A673 (cell line): ENCODE measurements around the gene FAM228A. TPM values are rescaled to one million over a fixed set of nuclear protein-coding genes. Genes with fewer than 3 reads are reported as not detected.
A peak's percentile ranks its signal among the peaks of the same experiment; 100 is the strongest.
"Not testable (repeated sequence)": the region's sequence is repeated elsewhere in the genome, so short reads cannot be mapped to it uniquely, and the experiment has no call there.

Source experiments
- Bru-seq: library from RNA; stranded (reverse); fragments of 400-500 nt; gene quantifications from one replicate; lab custom pipeline; 2021; lab: Mats Ljungman, UMichigan
- BruChase-seq, 2 experiments: library from RNA; stranded (reverse); fragments of 400-500 nt; gene quantifications; one replicate each; lab custom pipeline; 2021; lab: Mats Ljungman, UMichigan
- BruUV-seq: library from RNA; stranded (reverse); fragments of 400-500 nt; replicated peaks from 2 replicates; lab custom pipeline; 2021; lab: Mats Ljungman, UMichigan
- CTCF ChIA-PET: fragments of 300-600 bp; sonication (Branson Sonifier 250); formaldehyde crosslinking; loops from one replicate; lab custom pipeline; 2022; ENCODE audit warnings: antibody characterized with exemption; lab: Charles Lee
- POLR2A ChIA-PET: fragments of 300-600 bp; sonication (Branson Sonifier 250); formaldehyde crosslinking; loops from one replicate; lab custom pipeline; 2022; ENCODE audit warnings: antibody characterized with exemption; ENCODE audit not compliant: low non-redundant PET; lab: Charles Lee
- DNase-seq: peaks from one replicate; pipeline ENCODE4 v3.0.0-alpha.2; 2015; ENCODE audit warnings: low spot score
- H3K27ac ChIP-seq: fragments of 200-600 bp; sonication (generic); 2 replicates; pipeline ENCODE4 v1.5.1; 2016; ENCODE audit warnings: mixed run types, low read depth, mild to moderate bottlenecking, mixed read lengths, antibody characterized with exemption, low read length; ENCODE audit not compliant: poor library complexity, severe bottlenecking
- H3K27me3 ChIP-seq: fragments of 200-600 bp; sonication (generic); replicated peaks from 2 replicates; pipeline ENCODE4 v1.6.1; 2017; ENCODE audit warnings: mixed run types, low read depth, mild to moderate bottlenecking, mixed read lengths, antibody characterized with exemption, low read length; ENCODE audit not compliant: insufficient read depth, poor library complexity
- H3K36me3 ChIP-seq: fragments of 200-600 bp; sonication (generic); 2 replicates; pipeline ENCODE4 v1.6.1; 2016; ENCODE audit warnings: mixed run types, mild to moderate bottlenecking, mixed read lengths, antibody characterized with exemption, low read length; ENCODE audit not compliant: insufficient read depth, poor library complexity, severe bottlenecking
- H3K4me1 ChIP-seq: fragments of 200-600 bp; sonication (generic); 2 replicates; pipeline ENCODE4 v1.6.1; 2017; ENCODE audit warnings: mixed run types, mild to moderate bottlenecking, mixed read lengths, antibody characterized with exemption, low read length; ENCODE audit not compliant: insufficient read depth, poor library complexity, severe bottlenecking
- H3K4me3 ChIP-seq: fragments of 200-600 bp; sonication (generic); 2 replicates; pipeline ENCODE4 v1.5.1; 2016; ENCODE audit warnings: low read depth, mixed run types, mild to moderate bottlenecking, mixed read lengths, low read length; ENCODE audit not compliant: poor library complexity, severe bottlenecking
- H3K9me3 ChIP-seq: fragments of 200-600 bp; sonication (generic); 2 replicates; pipeline ENCODE4 v1.6.1; 2016; ENCODE audit warnings: mixed run types, low read depth, mild to moderate bottlenecking, mixed read lengths, antibody characterized with exemption, low read length; ENCODE audit not compliant: poor library complexity, severe bottlenecking
- CTCF ChIP-seq: fragments of 300-800, 200-600 bp; sonication (generic); conservative IDR thresholded peaks from 2 replicates; pipeline ENCODE4 v1.5.1; 2017; ENCODE audit warnings: low read depth, mild to moderate bottlenecking, antibody characterized with exemption, low read length, moderate library complexity, mixed read lengths
- EZH2 ChIP-seq: fragments of 200-600 bp; sonication (generic); IDR thresholded peaks from 2 replicates; pipeline ENCODE4 v1.6.1; 2017; ENCODE audit warnings: borderline replicate concordance, low read depth, mild to moderate bottlenecking, mixed read lengths, antibody characterized with exemption, low read length; ENCODE audit not compliant: poor library complexity, severe bottlenecking
- intact Hi-C: fragments of 100-400 bp; cut with micrococcal nuclease; formaldehyde crosslinking; loops from one replicate; pipeline ENCODE4 v1.10.0; 2022; ENCODE audit not compliant: unreplicated experiment
- long read RNA-seq: library from polyadenylated mRNA; stranded (forward); transcript quantifications from one replicate; pipeline ENCODE4 v2.0.0, GENCODE V29; 2022
- total RNA-seq: library from RNA; stranded (reverse); gene quantifications from 2 replicates; pipeline ENCODE4 v1.2.3, GENCODE V29; 2021

FAM228A gene
- 0.17 TPM in 1 of 2 replicates, not detected in the other for total RNA-seq
- percentile 22 among the genes with signal in this experiment for Bru-seq, nascent RNA
- percentile 39 among the genes with signal in this experiment for BruChase-seq, experiment 1, labeled RNA remaining after a 2-hour chase
- BruChase-seq, experiment 2, labeled RNA remaining after a 6-hour chase, result percentile 19 among the genes with signal in this experiment
- long read RNA-seq, result 0 reads

GRCh38 chr2:24174851-24175277 is at the start of gene FAM228A:
Gene FAM228A (plus strand): TSS chr2:24175053. CDS start chr2:24175481, 428 bp downstream.
- H3K27ac ChIP-seq, result no peak within 1 kb of the TSS
- BruUV-seq, result no TSS peak
- H3K36me3 ChIP-seq, result no peaks in the 10 kb centered on the region
- CTCF ChIA-PET, result no interaction called here
- H3K27me3 ChIP-seq, result no peaks in the 10 kb centered on the region
- TF ChIP-seq EZH2 (no peak), CTCF (no peak)
- POLR2A ChIA-PET, result no interaction called here
- intact Hi-C loops, result no loop called here
- H3K4me3 ChIP-seq, result no peak within 1 kb of the TSS
- no peaks in the 10 kb centered on the region for H3K9me3 ChIP-seq
- no peaks in the 10 kb centered on the region for H3K4me1 ChIP-seq
- DNase-seq, result no peak

- BruUV-seq, result no TSS peak
- Histone ChIP-seq H3K4me1 (peaks cover 11% of the 10 kb centered on the region), H3K27ac (no peak overlapping the region), H3K27me3 (no peaks in the 10 kb centered on the region), H3K4me3 (no peak overlapping the region), H3K36me3 (no peaks in the 10 kb centered on the region), H3K9me3 (no peaks in the 10 kb centered on the region)
- CTCF ChIA-PET, result interaction anchor here (0.6 kb wide), 1 partner anchor 741 kb away, joined by 7 read pairs; the partner anchor contains the start of gene KLHL29
- POLR2A ChIA-PET, result no interaction called here
- intact Hi-C loops, result no loop called here
- TF ChIP-seq EZH2 (no peak), CTCF (no peak)
- no peak for DNase-seq
Measured at GRCh38 chr2:24125956-24126355, 48.9 kb upstream of the FAM228A start.

GRCh38 chr2:24132543-24132942 is 42.3 kb upstream of the FAM228A start:
- no peak overlapping the region for H3K4me3 ChIP-seq
- intact Hi-C loops, result no loop called here
- DNase-seq, result no peak
- ChIA-PET CTCF (no interaction called here), POLR2A (no interaction called here)
- BruUV-seq, result no TSS peak
- no peaks in the 10 kb centered on the region for H3K4me1 ChIP-seq
- no peaks in the 10 kb centered on the region for H3K9me3 ChIP-seq
- H3K36me3 ChIP-seq, result no peaks in the 10 kb centered on the region
- TF ChIP-seq EZH2 (no peak), CTCF (no peak)
- H3K27me3 ChIP-seq, result no peaks in the 10 kb centered on the region
- H3K27ac ChIP-seq, result no peak overlapping the region

- H3K36me3 ChIP-seq, DNase-seq, CTCF ChIA-PET, H3K4me1 ChIP-seq, POLR2A ChIA-PET, H3K27ac ChIP-seq, H3K4me3 ChIP-seq, BruUV-seq, H3K9me3 ChIP-seq, intact Hi-C loops, H3K27me3 ChIP-seq: not testable (repeated sequence)
Measured at GRCh38 chr2:24140305-24140704, 34.5 kb upstream of the FAM228A start.
